Caco-2 (cell line): ENCODE measurements around the gene SKIC2. TPM values are rescaled to one million over a fixed set of nuclear protein-coding genes. Genes with fewer than 3 reads are reported as not detected.
A peak's percentile ranks its signal among the peaks of the same experiment; 100 is the strongest.

Source experiments
- BruUV-seq: library from RNA; stranded (reverse); fragments of 400-500 nt; replicated peaks from 2 replicates; lab custom pipeline; 2021; lab: Mats Ljungman, UMichigan
- CTCF ChIA-PET: fragments of 300-600 bp; sonication (Branson Sonifier 250); formaldehyde crosslinking; loops from one replicate; lab custom pipeline; 2022; ENCODE audit warnings: antibody characterized with exemption; lab: Charles Lee
- POLR2A ChIA-PET: fragments of 300-600 bp; sonication (Branson Sonifier 250); formaldehyde crosslinking; loops from one replicate; lab custom pipeline; 2022; ENCODE audit warnings: antibody characterized with exemption; lab: Charles Lee
- DNase-seq, 2 experiments: peaks; one replicate each; pipeline versions ENCODE4 v3.0.0 to v3.0.0-alpha.2; 2020 to 2022
- H3K27me3 ChIP-seq: replicated peaks from 2 replicates; pipeline ENCODE4 v1.6.0; 2011; ENCODE audit warnings: low read length; ENCODE audit not compliant: control insufficient read depth, insufficient read depth
- H3K36me3 ChIP-seq: 2 replicates; pipeline ENCODE4 v1.5.1; 2011; ENCODE audit warnings: low read length; ENCODE audit not compliant: control insufficient read depth, insufficient read depth
- H3K4me1 ChIP-seq: fragments of 250-450 bp; sonication (Bioruptor Pico); 2 replicates; pipeline ENCODE4 v1.5.1; 2020; ENCODE audit warnings: mild to moderate bottlenecking
- H3K4me3 ChIP-seq: 2 replicates; pipeline ENCODE4 v1.5.1; 2011; ENCODE audit warnings: low read depth, mild to moderate bottlenecking, control low read depth, low read length
- H3K9me3 ChIP-seq: fragments of 250-450 bp; sonication (Bioruptor Pico); 2 replicates; pipeline ENCODE4 v1.5.1; 2020; ENCODE audit warnings: mild to moderate bottlenecking, moderate library complexity
- H3K27ac Mint-ChIP-seq: one replicate; pipeline ENCODE4 v1.8.0; 2022; ENCODE audit warnings: mixed read lengths; ENCODE audit not compliant: unreplicated experiment
- H3K27me3 Mint-ChIP-seq: one replicate; pipeline ENCODE4 v1.8.0; 2022; ENCODE audit warnings: mixed read lengths; ENCODE audit not compliant: insufficient read depth, unreplicated experiment
- H3K36me3 Mint-ChIP-seq: one replicate; pipeline ENCODE4 v1.8.0; 2022; ENCODE audit warnings: mild to moderate bottlenecking, mixed read lengths; ENCODE audit not compliant: insufficient read depth, unreplicated experiment
- H3K4me1 Mint-ChIP-seq: one replicate; pipeline ENCODE4 v1.8.0; 2022; ENCODE audit warnings: low read depth, mixed read lengths; ENCODE audit not compliant: unreplicated experiment
- H3K4me3 Mint-ChIP-seq: one replicate; pipeline ENCODE4 v1.8.0; 2022; ENCODE audit warnings: mild to moderate bottlenecking, moderate library complexity, mixed read lengths; ENCODE audit not compliant: unreplicated experiment
- H3K9me3 Mint-ChIP-seq: one replicate; pipeline ENCODE4 v1.8.0; 2022; ENCODE audit warnings: mixed read lengths; ENCODE audit not compliant: unreplicated experiment
- CTCF ChIP-seq, 2 experiments: fragments of 200-600 bp in 1 of 2; IDR thresholded peaks; 1 replicate in 1 of 2; 2 replicates in 1 of 2; pipeline versions ENCODE4 v1.5.1 to v1.8.0; 2011 to 2022; ENCODE audit warnings: antibody characterized with exemption in 1 of 2, control low read depth in 1 of 2, inconsistent platforms in 1 of 2, low read depth in 1 of 2, low read length in 1 of 2, mild to moderate bottlenecking in 1 of 2, moderate library complexity in 1 of 2; ENCODE audit not compliant: insufficient read depth in 1 of 2, severe bottlenecking in 1 of 2, unreplicated experiment in 1 of 2
- intact Hi-C: fragments of 100-400 bp; cut with micrococcal nuclease; formaldehyde crosslinking; loops from one replicate; pipeline ENCODE4 v1.10.0; 2022; ENCODE audit not compliant: unreplicated experiment
- total RNA-seq: library from RNA; stranded (reverse); gene quantifications from 2 replicates; pipeline ENCODE4 v1.2.3, GENCODE V29; 2022

SKIC2 gene
- total RNA-seq, 1 experiment from 2014 or later: 70.0 TPM

- Mint-ChIP-seq H3K27me3 (no peaks in the 10 kb centered on the region), H3K9me3 (no peaks in the 10 kb centered on the region), H3K27ac (no peak overlapping the region), H3K4me1 (peaks cover 24% of the 10 kb centered on the region), H3K36me3 (peaks cover 64% of the 10 kb centered on the region), H3K4me3 (no peak overlapping the region)
- H3K4me3 ChIP-seq: no peak overlapping the region
- intact Hi-C loops: loop anchor here (1.0 kb wide), 3 partner anchors 12 to 54 kb away; partner anchors contain the start of gene ZBTB12
- peak; percentile 70 to 91 for TF ChIP-seq CTCF (IDR thresholded peaks at IDR 0.05; ENCODE audit: insufficient read depth in 1 of 2, low read depth in 1 of 2, low read length in 1 of 2, severe bottlenecking in 1 of 2, unreplicated experiment in 1 of 2)
- no TSS peak for BruUV-seq
- POLR2A ChIA-PET: interaction anchor here (0.6 to 1.4 kb wide), 5 partner anchors 31 to 137 kb away, joined by 3 to 5 read pairs (median 3); partner anchors contain the start of genes EHMT2, HSPA1A, HSPA1L and NEU1
- CTCF ChIA-PET: interaction anchor here (0.6 to 1.8 kb wide), 18 partner anchors 10 to 182 kb away, joined by 3 to 24 read pairs (median 4); partner anchors contain the start of genes DXO, EHMT2, LSM2 and NEU1
- peak; percentile 65 to 80 for DNase-seq
- no peaks in the 10 kb centered on the region for H3K9me3 ChIP-seq
- H3K36me3 ChIP-seq: peaks cover 10% of the 10 kb centered on the region
- H3K27me3 ChIP-seq: no peaks in the 10 kb centered on the region
- H3K4me1 ChIP-seq: peaks cover 7% of the 10 kb centered on the region
Observed at GRCh38 chr6:31952140-31952805, 6.7 kb upstream of the SKIC2 start.

DNA sequence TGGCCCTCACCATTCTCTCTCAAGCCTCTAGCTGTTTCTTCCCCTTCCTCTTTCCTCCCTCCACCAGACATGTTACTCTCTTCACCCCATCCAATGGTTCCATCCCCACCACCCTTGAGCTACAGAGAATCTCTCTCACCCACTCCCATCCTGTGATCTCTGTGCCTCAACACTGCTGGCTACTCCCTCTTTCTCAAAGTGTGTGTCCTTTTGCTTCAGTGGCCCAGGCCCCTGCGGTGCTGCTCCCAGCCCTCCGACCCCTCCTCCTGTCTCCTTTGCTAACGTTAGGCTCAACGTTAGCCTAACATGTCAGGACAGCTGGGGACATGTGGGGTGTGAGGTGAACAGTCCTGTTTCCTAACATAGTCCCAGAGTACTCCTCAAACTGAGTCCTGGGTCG lies 6.1 kb upstream of the SKIC2 start:
- Mint-ChIP-seq H3K36me3 (peaks cover 65% of the 10 kb centered on the region), H3K9me3 (no peaks in the 10 kb centered on the region), H3K4me3 (no peak overlapping the region), H3K27me3 (no peaks in the 10 kb centered on the region), H3K27ac (no peak overlapping the region), H3K4me1 (peaks cover 18% of the 10 kb centered on the region)
- peaks cover 8% of the 10 kb centered on the region for H3K4me1 ChIP-seq
- intact Hi-C loops: loop anchor here (1.0 kb wide), 3 partner anchors 13 to 55 kb away; partner anchors contain the start of gene ZBTB12
- H3K4me3 ChIP-seq: no peak overlapping the region
- H3K36me3 ChIP-seq: peaks cover 10% of the 10 kb centered on the region
- CTCF ChIA-PET: interaction anchor here (0.6 to 1.8 kb wide), 13 partner anchors 10 to 90 kb away, joined by 3 to 24 read pairs (median 5); partner anchors contain the start of genes DXO, EHMT2, NEU1 and ZBTB12
- DNase-seq: no peak
- no peak for TF ChIP-seq CTCF (IDR thresholded peaks at IDR 0.05; ENCODE audit: insufficient read depth in 1 of 2, low read depth in 1 of 2, low read length in 1 of 2, severe bottlenecking in 1 of 2, unreplicated experiment in 1 of 2)
- BruUV-seq: no TSS peak
- H3K27me3 ChIP-seq: no peaks in the 10 kb centered on the region
- H3K9me3 ChIP-seq: no peaks in the 10 kb centered on the region
- POLR2A ChIA-PET: interaction anchor here (1.2 kb wide), 1 partner anchor 32 kb away, joined by 3 read pairs; no protein-coding TSS in a partner anchor

GRCh38 chr6:31954511-31954910 lies 4.5 kb upstream of the SKIC2 start:
- peaks cover 66% of the 10 kb centered on the region for H3K36me3 Mint-ChIP-seq
- Histone ChIP-seq H3K27me3 (no peaks in the 10 kb centered on the region), H3K9me3 (no peaks in the 10 kb centered on the region), H3K4me1 (peaks cover 3% of the 10 kb centered on the region; the same call in 1 of the 2 replicates), H3K4me3 (no peak overlapping the region), H3K36me3 (peaks cover 10% of the 10 kb centered on the region)
- H3K4me3 Mint-ChIP-seq: no peak overlapping the region
- no peaks in the 10 kb centered on the region for H3K9me3 Mint-ChIP-seq
- no peak for TF ChIP-seq CTCF (IDR thresholded peaks at IDR 0.05; ENCODE audit: insufficient read depth in 1 of 2, low read depth in 1 of 2, low read length in 1 of 2, severe bottlenecking in 1 of 2, unreplicated experiment in 1 of 2)
- no peaks in the 10 kb centered on the region for H3K27me3 Mint-ChIP-seq
- DNase-seq: no peak
- no TSS peak for BruUV-seq
- POLR2A ChIA-PET: no interaction called here
- no peak overlapping the region for H3K27ac Mint-ChIP-seq
- CTCF ChIA-PET: no interaction called here
- peaks cover 11% of the 10 kb centered on the region for H3K4me1 Mint-ChIP-seq
- intact Hi-C loops: no loop called here
